Liver (tissue), 9 donors: ENCODE measurements around the gene DIAPH2. TPM values are rescaled to one million over a fixed set of nuclear protein-coding genes. Genes with fewer than 3 reads are reported as not detected.
A peak's percentile ranks its signal among the peaks of the same experiment; 100 is the strongest.

Source experiments
- DNase-seq: peaks from one replicate; pipeline ENCODE4 v3.0.0-alpha.2; 2017; ENCODE audit warnings: low spot score
- H3K27ac ChIP-seq, 2 donors: one replicate each; pipeline ENCODE4 v1.7.0; 2013; ENCODE audit warnings: inconsistent platforms in 2 of 2, low read length in 2 of 2, control low read depth in 1 of 2, low read depth in 1 of 2, mild to moderate bottlenecking in 1 of 2
- H3K27me3 ChIP-seq, 4 donors: one replicate each; pipeline versions ENCODE4 v1.6.1 to v1.7.0; 2013; ENCODE audit warnings: low read length in 3 of 4, inconsistent platforms in 1 of 4, mild to moderate bottlenecking in 1 of 4, moderate library complexity in 1 of 4; ENCODE audit not compliant: control insufficient read depth in 4 of 4, insufficient read depth in 4 of 4
- H3K36me3 ChIP-seq, 4 donors: one replicate each; pipeline versions ENCODE4 v1.6.1 to v1.7.0; 2013; ENCODE audit warnings: low read length in 3 of 4, mild to moderate bottlenecking in 3 of 4, low read depth in 1 of 4, moderate library complexity in 1 of 4; ENCODE audit not compliant: control insufficient read depth in 4 of 4, insufficient read depth in 3 of 4
- H3K4me1 ChIP-seq, 4 donors: one replicate each; pipeline versions ENCODE4 v1.6.1 to v1.7.0; 2013; ENCODE audit warnings: low read length in 3 of 4, mild to moderate bottlenecking in 3 of 4, moderate library complexity in 1 of 4; ENCODE audit not compliant: control insufficient read depth in 4 of 4, insufficient read depth in 4 of 4
- H3K4me3 ChIP-seq, 3 donors: one replicate each; pipeline versions ENCODE4 v1.6.1 to v1.7.0; 2013; ENCODE audit warnings: low read length in 3 of 3, control low read depth in 1 of 3, low read depth in 1 of 3, mild to moderate bottlenecking in 1 of 3
- H3K9ac ChIP-seq, 2 donors: one replicate each; pipeline ENCODE4 v1.7.0; 2013; ENCODE audit warnings: low read length in 2 of 2, mild to moderate bottlenecking in 2 of 2, moderate library complexity in 2 of 2, control low read depth in 1 of 2, low read depth in 1 of 2
- H3K9me3 ChIP-seq, 4 donors: one replicate each; pipeline versions ENCODE4 v1.6.1 to v1.7.0; 2013; ENCODE audit warnings: low read length in 3 of 4; ENCODE audit not compliant: control insufficient read depth in 4 of 4
- EGR1 ChIP-seq, 2 donors: IDR thresholded peaks; 2 replicates each; pipeline ENCODE4 v1.6.1; 2016 to 2018; ENCODE audit warnings: antibody characterized with exemption in 2 of 2, low read depth in 2 of 2
- FOXA1 ChIP-seq: IDR thresholded peaks from 2 replicates; pipeline ENCODE4 v1.6.1; 2016; ENCODE audit warnings: antibody characterized with exemption
- FOXA2 ChIP-seq: IDR thresholded peaks from 2 replicates; pipeline ENCODE4 v1.6.1; 2016; ENCODE audit warnings: antibody characterized with exemption
- HNF4A ChIP-seq, 2 donors: conservative IDR thresholded peaks; 2 replicates each; pipeline ENCODE4 v1.6.1; 2016; ENCODE audit warnings: antibody characterized with exemption in 2 of 2, mild to moderate bottlenecking in 2 of 2
- HNF4G ChIP-seq: IDR thresholded peaks from 2 replicates; pipeline ENCODE4 v1.6.1; 2016; ENCODE audit warnings: antibody characterized with exemption
- MAX ChIP-seq: IDR thresholded peaks from 2 replicates; pipeline ENCODE4 v1.6.1; 2016; ENCODE audit warnings: antibody characterized with exemption
- RAD21 ChIP-seq, 2 donors: IDR thresholded peaks; 2 replicates each; pipeline ENCODE4 v1.6.1; 2016; ENCODE audit warnings: antibody characterized with exemption in 2 of 2, mild to moderate bottlenecking in 2 of 2
- RXRA ChIP-seq, 2 donors: IDR thresholded peaks; 2 replicates each; pipeline ENCODE4 v1.6.1; 2017 to 2018; ENCODE audit warnings: antibody characterized with exemption in 2 of 2, mild to moderate bottlenecking in 1 of 2
- SP1 ChIP-seq: IDR thresholded peaks from 2 replicates; pipeline ENCODE4 v1.6.1; 2018; ENCODE audit warnings: antibody characterized with exemption, mild to moderate bottlenecking
- TAF1 ChIP-seq: conservative IDR thresholded peaks from 2 replicates; pipeline ENCODE4 v1.6.1; 2016; ENCODE audit warnings: antibody characterized with exemption, mild to moderate bottlenecking
- WGBS: extraction: QIAGEN DNeasy Blood & Tissue Kit; methylation state at CpG from one replicate; pipeline ENCODE4 v1.1.7; 2013; 5-methylcytosine and 5-hydroxymethylcytosine counted together
- polyA plus RNA-seq, 2 donors: library from polyadenylated mRNA; stranded (reverse) in 1 of 2; unstranded in 1 of 2; fragments of 200-250 nt in 1 of 2; fragments of >200 nt in 1 of 2; fragmentation: Nextera tagmentation in 1 of 2; extraction: Ambion mirVana in 1 of 2; gene quantifications; one replicate each; pipeline versions ENCODE4 v1.2.1 to v1.2.3, GENCODE V29; 2013 to 2015
- total RNA-seq, 2 donors: library from RNA; depleted of rRNA; stranded (reverse); fragments of >200 nt; gene quantifications; one replicate each; pipeline ENCODE4 v1.2.3, GENCODE V29; 2014
- TF ChIP-seq, protein P1 (sequence below): IDR thresholded peaks from 2 replicates; pipeline ENCODE4 v1.6.1; 2016; ENCODE audit warnings: antibody characterized with exemption
- donor health status: healthy.
- donor health status: healthy.
- donor health status: healthy.
- donor health status: healthy.
- donor health status: healthy.

The DIAPH2 gene
- total and polyA plus RNA-seq, 4 donors: 2.7 to 16.6 (median 5.3) TPM

DNA sequence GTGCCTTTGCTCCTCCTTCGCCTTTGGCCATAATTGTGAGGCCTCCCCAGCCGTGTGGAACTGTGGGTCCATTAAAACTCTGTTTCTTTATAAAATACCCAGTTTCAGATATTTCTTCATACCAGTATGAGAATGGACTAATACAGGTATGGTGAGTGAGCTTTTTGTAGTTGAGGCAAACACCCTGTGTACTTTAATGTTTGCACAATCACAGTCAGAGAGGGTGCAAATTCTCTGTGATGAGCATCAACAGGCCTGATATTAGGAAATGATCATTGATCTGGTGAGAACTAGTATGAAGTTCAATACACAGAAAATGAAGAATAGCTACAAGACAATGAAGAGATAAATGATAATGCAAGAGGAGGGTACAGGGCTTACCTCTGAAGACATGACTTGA is 943.7 kb downstream of the DIAPH2 start:
- TF ChIP-seq, protein P1, sequence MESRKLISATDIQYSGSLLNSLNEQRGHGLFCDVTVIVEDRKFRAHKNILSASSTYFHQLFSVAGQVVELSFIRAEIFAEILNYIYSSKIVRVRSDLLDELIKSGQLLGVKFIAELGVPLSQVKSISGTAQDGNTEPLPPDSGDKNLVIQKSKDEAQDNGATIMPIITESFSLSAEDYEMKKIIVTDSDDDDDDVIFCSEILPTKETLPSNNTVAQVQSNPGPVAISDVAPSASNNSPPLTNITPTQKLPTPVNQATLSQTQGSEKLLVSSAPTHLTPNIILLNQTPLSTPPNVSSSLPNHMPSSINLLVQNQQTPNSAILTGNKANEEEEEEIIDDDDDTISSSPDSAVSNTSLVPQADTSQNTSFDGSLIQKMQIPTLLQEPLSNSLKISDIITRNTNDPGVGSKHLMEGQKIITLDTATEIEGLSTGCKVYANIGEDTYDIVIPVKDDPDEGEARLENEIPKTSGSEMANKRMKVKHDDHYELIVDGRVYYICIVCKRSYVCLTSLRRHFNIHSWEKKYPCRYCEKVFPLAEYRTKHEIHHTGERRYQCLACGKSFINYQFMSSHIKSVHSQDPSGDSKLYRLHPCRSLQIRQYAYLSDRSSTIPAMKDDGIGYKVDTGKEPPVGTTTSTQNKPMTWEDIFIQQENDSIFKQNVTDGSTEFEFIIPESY: no peak
- TF ChIP-seq HNF4G (no peak), RXRA (IDR thresholded peaks at IDR 0.05) (peak in 1 of 2 donors; percentile 8), EGR1 (IDR thresholded peaks at IDR 0.05; ENCODE audit: low read depth in 2 of 2) (no peak), MAX (no peak), RAD21 (IDR thresholded peaks at IDR 0.05) (peak in 1 of 2 donors; percentile 9), TAF1 (no peak), SP1 (peak; percentile 25), HNF4A (conservative IDR thresholded peaks at IDR 0.05) (peak; percentile 39 to 46)
- H3K9ac ChIP-seq: no peak overlapping the region
- H3K27me3 ChIP-seq: no peaks in the 10 kb centered on the region
- H3K4me3 ChIP-seq: no peak overlapping the region
- H3K27ac ChIP-seq: peak overlapping the region in 1 of 2 donors; percentile 73
- 72% methylated on average over 2 of the region's 2 CpGs for WGBS
- DNase-seq: no peak
- no peaks in the 10 kb centered on the region for H3K9me3 ChIP-seq
- no peaks in the 10 kb centered on the region for H3K36me3 ChIP-seq
- peaks cover 0 to 7% (median 6%) of the 10 kb centered on the region in 4 donors for H3K4me1 ChIP-seq

- WGBS: 37% methylated on average over 6 of the region's 6 CpGs
- H3K4me3 ChIP-seq: no peak overlapping the region
- TF ChIP-seq HNF4A (conservative IDR thresholded peaks at IDR 0.05): peak; percentile 72 to 85
- TF ChIP-seq MAX: no peak
- peak; percentile 47 for TF ChIP-seq HNF4G
- TF ChIP-seq RXRA (IDR thresholded peaks at IDR 0.05): peak in 1 of 2 donors; percentile 20
- TF ChIP-seq SP1: peak; percentile 67
- TF ChIP-seq FOXA2: no peak
- no peak for DNase-seq
- H3K9ac ChIP-seq: no peak overlapping the region
- H3K36me3 ChIP-seq: no peaks in the 10 kb centered on the region
- peaks cover 0 to 7% (median 6%) of the 10 kb centered on the region in 4 donors for H3K4me1 ChIP-seq
- H3K27me3 ChIP-seq: no peaks in the 10 kb centered on the region
- peak overlapping the region in 1 of 2 donors; percentile 73 for H3K27ac ChIP-seq
- no peaks in the 10 kb centered on the region for H3K9me3 ChIP-seq
These were observed 944.4 kb downstream of the DIAPH2 start for GRCh38 chrX:97628807-97629596.

- TF ChIP-seq RXRA (IDR thresholded peaks at IDR 0.05) (peak in 1 of 2 donors; percentile 4), FOXA1 (no peak)
- H3K27ac ChIP-seq: peak overlapping the region in 1 of 2 donors; percentile 73
These were observed 944.9 kb downstream of the DIAPH2 start for GRCh38 chrX:97629597-97629985.

More at GRCh38 chrX:97629597-97629985, 944.9 kb downstream of the DIAPH2 start:
- Histone ChIP-seq H3K36me3 (no peaks in the 10 kb centered on the region), H3K9me3 (no peaks in the 10 kb centered on the region), H3K4me1 (peaks cover 0 to 7% (median 6%) of the 10 kb centered on the region in 4 donors), H3K4me3 (no peak overlapping the region), H3K9ac (no peak overlapping the region), H3K27me3 (no peaks in the 10 kb centered on the region)
- DNase-seq: no peak
